ENCODE data around the gene PLD5. TPM values are rescaled to one million over a fixed set of nuclear protein-coding genes. Genes with fewer than 3 reads are reported as not detected.

Gene PLD5
- total RNA-seq, 1 experiment from 2014 or later = 9.2 TPM

DNA sequence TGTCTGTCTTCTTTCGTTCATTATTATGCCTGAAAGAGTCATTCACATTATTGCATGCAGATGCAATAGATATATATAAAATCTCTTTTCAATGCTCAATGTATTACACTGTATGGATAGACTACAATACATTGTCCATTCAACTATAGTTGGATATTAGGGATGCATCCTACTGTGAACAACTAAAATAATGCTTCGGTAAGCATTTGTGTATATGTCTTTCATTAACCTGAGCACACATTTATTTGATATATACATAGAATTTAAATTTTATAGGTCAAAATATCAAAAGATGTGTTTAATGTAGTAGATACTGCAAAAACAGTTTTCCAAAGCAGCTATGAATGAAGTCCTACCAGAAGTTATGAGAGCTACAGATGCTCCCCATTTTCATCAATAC is 8.9 kb downstream of the PLD5 start:
- CTCF ChIA-PET = no interaction called here
- Histone ChIP-seq H3K27me3 (replicated peaks; ENCODE audit: insufficient read depth, low read depth, low read length, poor library complexity) (no peaks in the 10 kb centered on the region), H3K4me1 (ENCODE audit: insufficient read depth, low read length, poor library complexity, severe bottlenecking) (no peaks in the 10 kb centered on the region), H3K36me3 (ENCODE audit: insufficient read depth, low read length, poor library complexity, severe bottlenecking) (no peaks in the 10 kb centered on the region), H3K27ac (ENCODE audit: low read depth, low read length, poor library complexity, severe bottlenecking) (no peak overlapping the region), H3K4me3 (ENCODE audit: low read depth, low read length, poor library complexity, severe bottlenecking) (no peak overlapping the region), H3K9me3 (ENCODE audit: low read depth, low read length, poor library complexity, severe bottlenecking) (peaks cover 6% of the 10 kb centered on the region)
- POLR2A ChIA-PET (ENCODE audit: low non-redundant PET) = no interaction called here
- intact Hi-C loops (cut with micrococcal nuclease; ENCODE audit: unreplicated experiment) = no loop called here
- no TSS peak for BruUV-seq (replicated peaks)
- no peak for DNase-seq (ENCODE audit: low spot score)
- TF ChIP-seq, protein P1, sequence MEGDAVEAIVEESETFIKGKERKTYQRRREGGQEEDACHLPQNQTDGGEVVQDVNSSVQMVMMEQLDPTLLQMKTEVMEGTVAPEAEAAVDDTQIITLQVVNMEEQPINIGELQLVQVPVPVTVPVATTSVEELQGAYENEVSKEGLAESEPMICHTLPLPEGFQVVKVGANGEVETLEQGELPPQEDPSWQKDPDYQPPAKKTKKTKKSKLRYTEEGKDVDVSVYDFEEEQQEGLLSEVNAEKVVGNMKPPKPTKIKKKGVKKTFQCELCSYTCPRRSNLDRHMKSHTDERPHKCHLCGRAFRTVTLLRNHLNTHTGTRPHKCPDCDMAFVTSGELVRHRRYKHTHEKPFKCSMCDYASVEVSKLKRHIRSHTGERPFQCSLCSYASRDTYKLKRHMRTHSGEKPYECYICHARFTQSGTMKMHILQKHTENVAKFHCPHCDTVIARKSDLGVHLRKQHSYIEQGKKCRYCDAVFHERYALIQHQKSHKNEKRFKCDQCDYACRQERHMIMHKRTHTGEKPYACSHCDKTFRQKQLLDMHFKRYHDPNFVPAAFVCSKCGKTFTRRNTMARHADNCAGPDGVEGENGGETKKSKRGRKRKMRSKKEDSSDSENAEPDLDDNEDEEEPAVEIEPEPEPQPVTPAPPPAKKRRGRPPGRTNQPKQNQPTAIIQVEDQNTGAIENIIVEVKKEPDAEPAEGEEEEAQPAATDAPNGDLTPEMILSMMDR (conservative IDR thresholded peaks at IDR 0.05; ENCODE audit: low read depth, low read length) = no peak
- no peak for TF ChIP-seq EZH2 (IDR thresholded peaks at IDR 0.05; ENCODE audit: borderline replicate concordance, low read depth, low read length, poor library complexity, severe bottlenecking)

DNA sequence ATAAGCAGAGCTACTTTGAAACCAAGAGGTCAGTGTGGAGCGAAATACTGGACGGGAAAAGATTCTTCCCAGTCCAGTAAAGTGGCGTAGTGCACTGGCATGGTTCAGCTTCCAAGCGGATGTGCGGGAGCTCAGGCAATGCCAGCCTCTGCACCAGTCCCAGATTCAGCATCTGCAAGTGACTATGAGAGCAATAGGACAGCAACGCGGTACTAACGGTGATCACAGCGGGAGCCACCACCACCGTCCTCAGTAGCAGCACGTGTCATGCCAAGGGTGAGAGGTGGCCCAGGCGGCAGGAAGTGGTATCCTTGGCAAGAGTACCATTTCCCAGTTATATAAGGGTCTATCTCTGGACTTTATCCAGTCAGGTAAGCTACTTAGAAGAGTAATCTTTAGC is 17.8 kb downstream of the PLD5 start:
- Histone ChIP-seq H3K4me1 (ENCODE audit: insufficient read depth, low read length, poor library complexity, severe bottlenecking) (no peaks in the 10 kb centered on the region), H3K27me3 (replicated peaks; ENCODE audit: insufficient read depth, low read depth, low read length, poor library complexity) (no peaks in the 10 kb centered on the region), H3K4me3 (ENCODE audit: low read depth, low read length, poor library complexity, severe bottlenecking) (no peak overlapping the region), H3K36me3 (ENCODE audit: insufficient read depth, low read length, poor library complexity, severe bottlenecking) (no peaks in the 10 kb centered on the region), H3K27ac (ENCODE audit: low read depth, low read length, poor library complexity, severe bottlenecking) (no peak overlapping the region), H3K9me3 (ENCODE audit: low read depth, low read length, poor library complexity, severe bottlenecking) (no peaks in the 10 kb centered on the region)
- intact Hi-C loops (cut with micrococcal nuclease; ENCODE audit: unreplicated experiment) = no loop called here
- DNase-seq (ENCODE audit: low spot score) = no peak
- CTCF ChIA-PET = no interaction called here
- POLR2A ChIA-PET (ENCODE audit: low non-redundant PET) = no interaction called here
- no peak for TF ChIP-seq EZH2 (IDR thresholded peaks at IDR 0.05; ENCODE audit: borderline replicate concordance, low read depth, low read length, poor library complexity, severe bottlenecking)
- TF ChIP-seq, protein P1 (conservative IDR thresholded peaks at IDR 0.05; ENCODE audit: low read depth, low read length) = no peak
- BruUV-seq (replicated peaks) = no TSS peak

DNA sequence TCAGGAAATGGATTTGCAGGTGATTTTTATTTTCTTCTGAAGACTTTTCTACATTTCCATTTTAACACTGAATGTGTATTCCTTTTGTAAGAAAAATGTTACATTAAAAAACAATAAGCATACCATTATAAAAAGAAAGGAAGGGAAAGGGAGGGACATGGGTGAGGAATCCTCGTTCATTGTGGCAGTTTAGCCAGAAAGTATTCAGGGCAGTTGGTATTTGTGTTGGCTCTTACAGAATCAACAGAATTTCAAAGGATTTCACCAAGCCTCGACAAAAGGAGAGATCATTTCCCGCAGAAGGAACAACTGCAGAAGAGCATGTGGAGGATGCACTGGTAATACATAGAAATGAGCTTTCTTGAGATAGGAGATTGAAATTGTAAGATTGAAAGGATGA is 35.0 kb downstream of the PLD5 start:
- H3K36me3 ChIP-seq (ENCODE audit: insufficient read depth, low read length, poor library complexity, severe bottlenecking) = no peaks in the 10 kb centered on the region
- BruUV-seq (replicated peaks) = no TSS peak
- no peaks in the 10 kb centered on the region for H3K27me3 ChIP-seq (replicated peaks; ENCODE audit: insufficient read depth, low read depth, low read length, poor library complexity)
- no peaks in the 10 kb centered on the region for H3K9me3 ChIP-seq (ENCODE audit: low read depth, low read length, poor library complexity, severe bottlenecking)
- intact Hi-C loops (cut with micrococcal nuclease; ENCODE audit: unreplicated experiment) = no loop called here
- no peaks in the 10 kb centered on the region for H3K4me1 ChIP-seq (ENCODE audit: insufficient read depth, low read length, poor library complexity, severe bottlenecking)
- ChIA-PET POLR2A (ENCODE audit: low non-redundant PET) (no interaction called here), CTCF (no interaction called here)
- DNase-seq (ENCODE audit: low spot score) = no peak
- TF ChIP-seq, protein P1 (conservative IDR thresholded peaks at IDR 0.05; ENCODE audit: low read depth, low read length) = no peak
- no peak for TF ChIP-seq EZH2 (IDR thresholded peaks at IDR 0.05; ENCODE audit: borderline replicate concordance, low read depth, low read length, poor library complexity, severe bottlenecking)
- no peak overlapping the region for H3K27ac ChIP-seq (ENCODE audit: low read depth, low read length, poor library complexity, severe bottlenecking)
- H3K4me3 ChIP-seq (ENCODE audit: low read depth, low read length, poor library complexity, severe bottlenecking) = no peak overlapping the region
